B cell (primary cell): Measurements from ENCODE around the gene NFKBIB. TPM values are rescaled to one million over a fixed set of nuclear protein-coding genes. Genes with fewer than 3 reads are reported as not detected.

Experiments used
- ATAC-seq: fragments of 200-7000 bp; cut with Tn5 transposase; one replicate; pipeline ENCODE4 v1.10.0; 2021; ENCODE audit warnings: low read depth, mild to moderate bottlenecking, moderate number of reproducible peaks, moderate library complexity
- CTCF ChIA-PET: fragments of 350-600 bp; sonication (Branson Sonifier 250); formaldehyde crosslinking; loops from one replicate; lab custom pipeline; 2021; ENCODE audit warnings: antibody characterized with exemption, inconsistent platforms; lab: Charles Lee
- POLR2A ChIA-PET: fragments of 350-600 bp; sonication (Branson Sonifier 250); formaldehyde crosslinking; loops from one replicate; lab custom pipeline; 2021; ENCODE audit warnings: antibody characterized with exemption; lab: Charles Lee
- DNase-seq: peaks from one replicate; pipeline ENCODE4 v3.0.0; 2013
- H2AFZ ChIP-seq: 2 replicates; pipeline ENCODE4 v1.6.1; 2012; ENCODE audit warnings: mild to moderate bottlenecking, low read depth, low read length; ENCODE audit not compliant: insufficient read depth, poor library complexity, severe bottlenecking
- H3K27ac ChIP-seq, 2 donors: 1 replicate in 1 of 2; 2 replicates in 1 of 2; pipeline ENCODE4 v1.5.1; 2012 to 2013; ENCODE audit warnings: low read length in 2 of 2, mild to moderate bottlenecking in 2 of 2, moderate library complexity in 1 of 2
- H3K27me3 ChIP-seq, 4 experiments: fragments of 200-600 bp in 1 of 4; sonication (generic) in 1 of 4; replicated peaks in 1 of 4; 1 replicate in 2 of 4; 2 replicates in 2 of 4; pipeline versions ENCODE4 v1.6.1 to v1.7.0; 2013 to 2016; ENCODE audit warnings: low read length in 3 of 4, mild to moderate bottlenecking in 2 of 4, mixed read lengths in 1 of 4, moderate library complexity in 1 of 4; ENCODE audit not compliant: insufficient read depth in 4 of 4, control insufficient read depth in 3 of 4; ENCODE audit errors: control extremely low read depth in 1 of 4
- H3K36me3 ChIP-seq, 2 experiments: replicated peaks in 1 of 2; 1 replicate in 1 of 2; 2 replicates in 1 of 2; pipeline versions ENCODE4 v1.6.1 to v1.7.1; 2013; ENCODE audit warnings: low read length in 1 of 2; ENCODE audit not compliant: insufficient read depth in 2 of 2, control insufficient read depth in 1 of 2; ENCODE audit errors: control extremely low read depth in 1 of 2, extremely low read depth in 1 of 2
- H3K4me1 ChIP-seq, 2 donors: fragments of 200-600 bp in 1 of 2; sonication (generic) in 1 of 2; 1 replicate in 1 of 2; 2 replicates in 1 of 2; pipeline versions ENCODE4 v1.5.1 to v1.6.1; 2013 to 2017; ENCODE audit warnings: low read length in 2 of 2; ENCODE audit not compliant: control insufficient read depth in 2 of 2, insufficient read depth in 2 of 2
- H3K4me2 ChIP-seq: replicated peaks from 2 replicates; pipeline ENCODE3; 2012; ENCODE audit warnings: mild to moderate bottlenecking, low read depth, low read length; ENCODE audit not compliant: poor library complexity, severe bottlenecking
- H3K4me3 ChIP-seq, 5 experiments: fragments of 200-600 bp in 1 of 5; sonication (generic) in 1 of 5; 1 replicate in 3 of 5; 2 replicates in 2 of 5; pipeline versions ENCODE4 v1.5.1 to v1.7.0; 2011 to 2016; ENCODE audit warnings: low read length in 4 of 5, mild to moderate bottlenecking in 4 of 5, low read depth in 2 of 5, control low read depth in 1 of 5, moderate library complexity in 1 of 5; ENCODE audit not compliant: insufficient read depth in 1 of 5; ENCODE audit errors: control extremely low read depth in 1 of 5, extremely low read depth in 1 of 5
- H3K79me2 ChIP-seq: fragments of 200-600 bp; sonication (generic); one replicate; pipeline ENCODE4 v1.6.0; 2016; ENCODE audit warnings: low read length; ENCODE audit not compliant: control insufficient read depth, insufficient read depth
- H3K9ac ChIP-seq: fragments of 200-600 bp; sonication (generic); 2 replicates; pipeline ENCODE4 v1.6.1; 2017; ENCODE audit warnings: mild to moderate bottlenecking, low read length, moderate library complexity
- H3K9me3 ChIP-seq, 3 donors: one replicate each; pipeline versions ENCODE4 v1.6.1 to v1.7.1; 2013; ENCODE audit warnings: low read length in 2 of 3; ENCODE audit not compliant: control insufficient read depth in 2 of 3, insufficient read depth in 1 of 3; ENCODE audit errors: control extremely low read depth in 1 of 3
- H4K20me1 ChIP-seq: 2 replicates; pipeline ENCODE4 v1.6.0; 2012; ENCODE audit warnings: mild to moderate bottlenecking, low read length; ENCODE audit not compliant: insufficient read depth, control insufficient read depth, poor library complexity, severe bottlenecking
- H3K27ac Mint-ChIP-seq: one replicate; pipeline ENCODE4 v1.8.0; 2021; ENCODE audit warnings: mixed read lengths
- H3K27me3 Mint-ChIP-seq: one replicate; pipeline ENCODE4 v1.8.0; 2021; ENCODE audit warnings: mixed read lengths
- H3K4me1 Mint-ChIP-seq: one replicate; pipeline ENCODE4 v1.8.0; 2021; ENCODE audit warnings: mixed read lengths
- H3K4me3 Mint-ChIP-seq: one replicate; pipeline ENCODE4 v1.8.0; 2021; ENCODE audit warnings: mixed read lengths
- H3K9me3 Mint-ChIP-seq: one replicate; pipeline ENCODE4 v1.8.0; 2022; ENCODE audit warnings: mixed read lengths; ENCODE audit not compliant: insufficient read depth
- CTCF ChIP-seq: fragments of 200-600 bp; IDR thresholded peaks from one replicate; pipeline ENCODE4 v1.8.0; 2022; ENCODE audit warnings: antibody characterized with exemption, mild to moderate bottlenecking
- EZH2 ChIP-seq: IDR thresholded peaks from 2 replicates; pipeline ENCODE4 v1.6.1; 2012; ENCODE audit warnings: borderline replicate concordance, low read depth, mild to moderate bottlenecking, moderate library complexity, low read length; ENCODE audit not compliant: insufficient read depth, poor library complexity, severe bottlenecking
- WGBS: methylation state at CpG from one replicate; pipeline ENCODE4 v1.1.5; 2013; ENCODE audit warnings: missing lambda C conversion rate; ENCODE audit not compliant: insufficient coverage; 5-methylcytosine and 5-hydroxymethylcytosine counted together
- intact Hi-C: fragments of 100-400 bp; cut with micrococcal nuclease; formaldehyde crosslinking; loops from one replicate; pipeline ENCODE4 v1.10.0; 2022
- polyA plus RNA-seq: library from polyadenylated mRNA; depleted of rRNA; stranded (reverse); fragments of >200 nt; gene quantifications from 2 replicates; pipeline ENCODE4 v1.2.3, GENCODE V29; 2012
- total RNA-seq, 2 donors: library from RNA; stranded (reverse); fragments of 120-200 nt in 1 of 2; gene quantifications; 1 replicate in 1 of 2; 2 replicates in 1 of 2; pipeline versions ENCODE4 v1.2.3 to v1.2.4, GENCODE V29; 2013 to 2022

NFKBIB gene
- total and polyA plus RNA-seq, 2 donors (not counting 1 experiment from before 2014, with no cell fraction given): 30.3 to 54.4 TPM

DNA sequence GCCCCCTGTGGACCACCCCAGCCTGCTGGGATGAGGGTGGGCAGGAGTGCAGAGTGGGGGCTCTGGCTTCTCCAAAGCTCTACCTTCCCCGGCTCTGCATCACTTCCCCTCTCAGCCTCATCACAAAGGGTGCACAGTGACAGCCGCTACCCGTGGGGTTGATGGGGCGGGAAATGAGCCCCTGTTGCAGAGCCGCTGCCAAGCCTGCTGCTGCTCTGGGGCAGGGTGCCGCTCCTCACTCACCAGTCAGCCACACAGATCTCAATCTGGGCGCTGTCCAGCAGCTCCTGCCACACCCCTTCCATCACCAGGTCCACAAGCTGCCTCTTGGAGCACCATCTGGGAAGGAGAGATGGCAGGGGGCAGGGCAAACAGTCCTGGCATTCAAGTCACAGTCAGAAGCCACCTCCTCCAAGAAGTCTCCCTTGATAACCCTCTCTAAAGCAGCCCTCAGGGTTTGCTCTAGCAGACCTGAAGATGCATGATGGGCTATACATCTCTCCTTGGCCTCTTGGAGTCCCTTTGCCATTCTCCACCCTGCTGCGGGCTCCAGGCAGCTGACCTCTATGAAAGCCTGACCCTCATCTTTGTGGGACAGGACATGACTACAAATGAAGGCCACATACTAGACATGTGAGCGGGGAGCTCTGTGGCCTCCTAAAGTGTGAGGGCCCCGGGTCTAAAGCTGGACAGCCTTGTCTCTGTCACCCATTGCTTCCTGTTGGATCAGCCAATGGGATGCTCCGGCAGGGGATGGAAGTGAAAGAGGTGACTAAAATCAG is 46.7 kb downstream of the NFKBIB start:
- Histone ChIP-seq H3K27ac (no peak overlapping the region), H3K4me1 (peaks cover 10 to 12% of the 10 kb centered on the region in 2 donors), H3K36me3 (no peaks in the 10 kb centered on the region), H3K9me3 (peaks cover 0 to 19% (median 0%) of the 10 kb centered on the region in 3 donors), H3K4me2 (no peak overlapping the region), H3K9ac (no peak overlapping the region), H3K79me2 (no peaks in the 10 kb centered on the region), H4K20me1 (no peaks in the 10 kb centered on the region), H3K27me3 (peaks cover 0 to 22% (median 2%) of the 10 kb centered on the region in 4 experiments), H3K4me3 (no peak overlapping the region), H2AFZ (no peak overlapping the region)
- Mint-ChIP-seq H3K27ac (no peak overlapping the region), H3K9me3 (no peaks in the 10 kb centered on the region), H3K4me1 (peaks cover 8% of the 10 kb centered on the region), H3K4me3 (no peak overlapping the region), H3K27me3 (peaks cover 28% of the 10 kb centered on the region)
- POLR2A ChIA-PET: no interaction called here
- no peak for DNase-seq
- no peak for ATAC-seq
- TF ChIP-seq CTCF: no peak
- no peak for TF ChIP-seq EZH2
- 71% methylated on average over 9 of the region's 11 CpGs for WGBS
- intact Hi-C loops: no loop called here
- CTCF ChIA-PET: no interaction called here

DNA sequence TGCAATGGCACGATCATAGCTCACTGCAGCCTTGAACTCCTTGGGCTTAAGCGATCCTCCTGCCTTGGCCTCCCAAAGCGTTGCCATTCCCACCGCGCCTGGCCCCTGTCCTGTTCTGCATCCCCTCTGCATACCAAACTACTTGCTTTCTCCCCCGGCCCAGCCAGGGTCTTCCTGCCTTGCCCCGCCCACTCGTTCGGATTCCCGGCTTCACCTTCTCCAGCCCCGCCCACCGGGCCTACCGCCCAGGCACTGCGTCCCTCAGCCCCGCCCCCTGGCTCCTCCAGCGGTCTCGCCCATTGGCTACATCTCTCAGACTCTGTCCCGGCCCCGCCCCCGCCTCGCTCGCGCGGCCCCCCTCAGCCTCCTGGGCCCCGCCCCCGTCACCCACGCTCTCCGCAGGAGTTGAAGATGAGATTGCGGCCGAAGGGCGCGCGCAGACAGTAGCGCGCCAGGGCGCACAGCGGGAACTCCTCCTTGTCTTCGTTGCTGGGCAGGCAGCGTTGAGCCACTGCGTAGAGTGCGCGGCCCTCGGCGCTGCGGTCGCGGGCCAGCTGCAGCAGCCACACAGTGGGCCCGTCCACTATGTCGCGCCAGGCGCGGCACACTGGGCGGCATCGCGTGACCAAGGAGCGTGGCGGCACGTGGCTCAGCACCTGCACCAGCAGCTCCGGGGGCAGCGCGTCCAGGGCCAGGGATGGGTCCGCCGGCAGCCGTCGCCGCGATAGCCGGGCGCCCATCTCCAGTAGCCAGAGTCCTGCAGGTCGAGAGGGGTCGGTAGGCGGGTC is 50.0 kb downstream of the NFKBIB start:
- TF ChIP-seq EZH2 (no peak), CTCF (no peak)
- POLR2A ChIA-PET: no interaction called here
- Histone ChIP-seq H3K4me1 (peaks cover 10 to 12% of the 10 kb centered on the region in 2 donors), H3K36me3 (no peaks in the 10 kb centered on the region), H3K27ac (no peak overlapping the region), H4K20me1 (no peaks in the 10 kb centered on the region), H3K79me2 (no peaks in the 10 kb centered on the region), H3K9me3 (peaks cover 0 to 19% (median 0%) of the 10 kb centered on the region in 3 donors), H3K27me3 (peaks cover 0 to 23% (median 2%) of the 10 kb centered on the region in 4 experiments), H2AFZ (peak overlapping the region; percentile 73), H3K9ac (peak overlapping the region; percentile 58), H3K4me3 (peak overlapping the region in 4 of 5 experiments; percentile 13 to 54 (median 39)), H3K4me2 (peak overlapping the region; percentile 85)
- Mint-ChIP-seq H3K9me3 (no peaks in the 10 kb centered on the region), H3K27ac (no peak overlapping the region), H3K27me3 (peaks cover 34% of the 10 kb centered on the region), H3K4me1 (peaks cover 12% of the 10 kb centered on the region), H3K4me3 (peak overlapping the region; percentile 83)
- CTCF ChIA-PET: no interaction called here
- ATAC-seq (peak; percentile 92), DNase-seq (peak; percentile 78)
- intact Hi-C loops: no loop called here
- WGBS: 12% methylated on average over 72 of the region's 72 CpGs
